Colon (tissue), 2 donors: Measurements from ENCODE around the gene SLC46A1.

ENCODE experiments used
- FAIRE-seq: peaks from 2 replicates; lab custom pipeline; 2012; peaks lifted over from hg19 to GRCh38; lab: Jason Lieb, UNC
- donor health status: control.
- donor health status: control.

The SLC46A1 gene

DNA sequence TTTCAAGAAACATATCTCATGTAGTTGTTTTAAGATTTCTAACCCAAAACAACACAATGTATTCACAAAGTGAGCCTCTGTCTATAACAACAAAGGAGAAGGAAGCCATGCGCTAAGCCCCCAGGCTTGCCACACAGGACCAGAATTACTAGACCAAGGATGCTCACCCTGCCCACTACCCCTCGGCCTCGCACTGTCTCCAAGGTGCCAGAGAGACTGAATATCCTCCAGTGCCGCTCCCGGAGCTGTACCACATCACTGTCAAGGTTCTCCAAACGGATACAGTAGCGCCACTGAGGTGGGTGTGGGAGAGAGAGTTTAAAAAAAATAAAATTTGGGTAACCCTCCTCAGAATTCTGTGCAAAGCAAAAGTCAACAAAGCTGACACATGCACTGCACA is 55.7 kb downstream of the SLC46A1 start:
- FAIRE-seq = no peak

DNA sequence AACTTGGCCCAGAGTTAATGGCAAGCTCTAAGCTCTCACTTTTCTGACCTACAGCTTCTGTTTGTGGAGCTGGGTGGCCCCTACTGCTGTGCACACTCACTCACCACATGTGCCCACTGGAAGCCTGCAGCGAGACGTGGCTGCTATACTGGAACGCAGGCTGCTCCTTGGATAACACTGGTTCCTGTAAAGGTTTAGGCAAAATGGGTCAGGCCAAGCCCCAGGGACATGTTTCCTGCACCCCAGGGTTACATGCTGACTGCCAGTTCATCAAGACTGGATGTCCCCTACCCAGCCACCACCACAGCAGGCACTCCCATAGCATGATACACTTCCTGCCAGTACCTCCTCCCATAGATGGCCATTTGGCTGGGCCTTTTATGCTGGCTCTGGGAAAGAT is 57.0 kb downstream of the SLC46A1 start:
- FAIRE-seq = no peak

DNA sequence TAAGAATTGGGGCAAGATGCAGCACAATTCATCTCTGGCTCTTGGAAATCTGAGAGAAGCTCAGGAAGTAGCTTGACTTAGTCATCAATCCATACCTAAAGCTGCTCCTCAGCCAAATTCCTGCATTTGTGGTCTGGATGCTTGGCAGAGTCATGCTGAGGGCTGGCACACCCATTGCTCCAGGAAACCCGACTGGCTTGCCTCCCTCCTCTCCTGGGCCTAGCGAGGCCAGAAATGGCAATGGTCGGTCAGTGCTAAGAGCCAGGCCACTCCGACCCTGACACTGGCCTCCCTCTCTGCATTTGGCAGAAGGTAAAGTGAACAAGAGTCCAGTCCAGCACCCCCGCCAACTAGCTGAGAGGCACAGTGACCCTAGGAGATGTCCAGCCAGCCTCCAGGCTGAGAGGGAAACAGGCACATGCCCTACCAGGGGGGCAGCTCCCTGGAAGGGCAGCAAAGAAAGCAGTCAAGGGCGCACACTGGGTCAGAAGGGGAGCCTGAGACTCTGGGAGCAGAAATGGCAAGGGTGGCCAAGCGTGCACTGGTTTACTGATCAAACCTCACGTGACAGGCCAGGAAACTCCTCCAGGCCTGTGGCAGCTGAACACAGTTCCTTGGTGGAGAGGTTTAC is 58.6 kb downstream of the SLC46A1 start:
- FAIRE-seq = no peak

DNA sequence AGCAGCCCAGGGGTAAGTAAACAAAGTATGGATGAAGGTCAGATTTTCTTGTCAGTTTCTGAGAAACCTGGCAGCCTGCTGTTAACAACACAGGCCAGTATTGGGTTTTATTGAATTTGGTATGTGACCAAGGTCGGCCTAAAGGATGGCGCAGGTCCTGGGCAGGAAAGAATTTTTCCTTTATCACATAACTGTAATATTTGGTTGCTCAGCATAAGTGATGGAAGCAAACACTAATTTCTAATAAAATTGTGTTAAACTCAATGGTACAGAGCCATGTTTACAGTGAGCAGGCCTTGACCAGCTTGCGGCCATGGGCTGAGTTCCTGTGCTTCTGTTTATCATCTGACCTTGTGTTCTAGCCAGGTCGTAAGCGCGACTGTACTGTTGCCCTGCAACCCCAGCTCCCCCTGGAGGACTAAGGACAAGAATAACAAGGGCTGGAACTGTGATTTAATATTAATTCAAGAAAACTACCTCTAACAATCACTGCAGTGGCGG is 59.2 kb downstream of the SLC46A1 start:
- no peak for FAIRE-seq

DNA sequence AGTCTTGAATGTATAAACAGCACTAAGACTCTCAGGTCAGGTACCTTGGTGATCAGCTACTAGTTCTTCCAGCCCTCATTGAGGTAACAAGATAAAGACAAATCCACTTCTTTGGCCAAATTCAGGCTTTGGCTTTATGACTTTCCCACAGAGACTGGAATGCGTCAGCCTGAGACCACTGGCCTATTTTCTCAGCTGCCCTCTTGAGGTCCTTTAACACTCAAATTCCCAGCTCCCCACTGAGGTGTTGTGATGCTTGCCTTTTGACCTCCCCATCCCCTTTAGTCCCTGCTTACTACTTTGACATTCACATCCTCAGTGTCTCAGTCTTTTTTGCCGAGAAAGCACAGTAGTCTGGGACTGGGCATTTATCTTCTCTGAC is 59.8 kb downstream of the SLC46A1 start:
- FAIRE-seq = no peak

DNA sequence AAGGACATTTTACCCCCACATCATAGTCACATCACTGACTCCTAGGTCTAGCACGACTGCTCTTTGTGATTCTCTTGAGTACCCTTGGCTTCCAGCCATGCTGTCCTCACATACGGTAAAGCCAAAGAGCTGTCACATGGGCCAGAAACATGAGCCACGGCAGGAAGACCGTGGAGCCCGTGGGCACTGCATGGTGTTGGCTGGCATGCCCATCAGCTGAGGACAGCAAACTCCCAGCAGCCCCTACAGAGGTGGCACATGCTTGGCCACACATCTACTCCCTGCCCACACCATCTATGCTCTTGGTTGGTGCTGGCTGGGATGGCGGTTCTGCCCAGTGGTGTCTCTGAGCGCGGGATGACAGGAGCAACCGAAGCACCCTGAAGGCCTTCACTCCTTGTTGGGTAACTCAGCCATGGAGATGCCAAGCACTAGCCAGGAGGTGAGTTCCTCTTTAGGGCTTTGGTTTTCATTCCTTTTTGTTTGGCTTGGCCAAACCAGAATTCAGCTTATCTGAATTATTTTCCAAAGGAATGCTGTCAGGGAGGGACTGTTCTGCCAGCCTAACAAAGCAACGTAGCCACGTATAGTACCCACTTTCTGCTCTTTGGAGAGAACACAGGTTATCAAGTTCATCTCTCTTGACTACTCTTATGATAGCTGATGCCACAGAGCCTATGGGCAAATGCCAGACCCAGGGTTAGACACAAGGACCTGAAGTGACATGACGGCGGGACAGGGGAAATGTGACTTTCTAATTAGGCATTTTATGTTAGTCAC is 60.4 kb downstream of the SLC46A1 start:
- FAIRE-seq = no peak
